GM19238 (cell line): ENCODE results near the gene SUPT7L.
A peak's percentile ranks its signal among the peaks of the same experiment; 100 is the strongest.
"Not testable (repeated sequence)": the region's sequence is repeated elsewhere in the genome, so short reads cannot be mapped to it uniquely, and the experiment has no call there.

Experiments
- DNase-seq: peaks from one replicate; pipeline ENCODE4 v3.0.0; 2011; ENCODE audit warnings: low spot score; ENCODE audit not compliant: insufficient read length

Gene SUPT7L

GRCh38 chr2:27685577-27685976 is 22.2 kb upstream of the SUPT7L start:
- DNase-seq, result no peak

DNA sequence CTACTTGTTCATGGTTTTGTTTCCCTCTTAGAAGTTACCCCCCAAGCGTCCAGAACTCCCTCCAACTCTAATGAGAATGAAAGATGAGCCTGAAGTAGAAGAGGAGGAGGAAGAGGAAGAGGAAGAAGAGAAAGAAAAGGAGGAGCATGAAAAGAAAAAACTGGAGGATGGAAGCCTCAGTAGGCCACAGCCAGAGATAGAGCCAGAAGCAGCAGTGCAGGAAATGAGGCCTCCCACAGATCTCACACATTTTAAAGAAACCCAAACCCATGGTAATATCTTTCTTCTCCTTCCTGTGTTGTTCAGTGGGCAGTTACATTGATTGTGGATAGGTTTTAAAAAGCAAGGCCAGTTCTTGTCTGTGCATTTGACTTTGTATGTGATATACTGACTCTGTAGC is 21.6 kb upstream of the SUPT7L start:
- DNase-seq, result not testable (repeated sequence)

GRCh38 chr2:27683390-27684071 is 20.1 kb upstream of the SUPT7L start:
- peak; percentile 39 for DNase-seq

- DNase-seq, result not testable (repeated sequence)
These were observed 18.9 kb upstream of the SUPT7L start for GRCh38 chr2:27682334-27682771.

DNA sequence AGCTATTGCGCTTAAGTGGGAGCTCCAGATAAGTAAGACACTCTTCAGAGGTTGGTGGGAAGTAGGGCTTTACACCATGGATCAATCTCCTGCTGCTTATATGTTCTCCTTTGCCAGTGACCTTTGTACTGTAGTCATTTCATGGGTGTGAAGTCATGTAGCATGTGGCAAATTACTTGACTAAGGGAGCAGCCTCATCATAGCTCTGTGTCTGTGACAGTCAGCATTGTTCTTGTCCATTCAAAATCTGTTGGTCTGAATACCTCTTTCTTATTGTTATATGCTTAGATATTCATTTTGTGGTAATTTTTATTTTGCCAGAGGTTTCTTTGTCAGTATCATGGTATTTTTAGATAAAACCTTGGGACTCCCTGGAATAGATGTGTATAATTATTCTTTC is 18.4 kb upstream of the SUPT7L start:
- DNase-seq, result no peak

- DNase-seq, result no peak
These were observed 17.2 kb upstream of the SUPT7L start for GRCh38 chr2:27680571-27680970.

DNA sequence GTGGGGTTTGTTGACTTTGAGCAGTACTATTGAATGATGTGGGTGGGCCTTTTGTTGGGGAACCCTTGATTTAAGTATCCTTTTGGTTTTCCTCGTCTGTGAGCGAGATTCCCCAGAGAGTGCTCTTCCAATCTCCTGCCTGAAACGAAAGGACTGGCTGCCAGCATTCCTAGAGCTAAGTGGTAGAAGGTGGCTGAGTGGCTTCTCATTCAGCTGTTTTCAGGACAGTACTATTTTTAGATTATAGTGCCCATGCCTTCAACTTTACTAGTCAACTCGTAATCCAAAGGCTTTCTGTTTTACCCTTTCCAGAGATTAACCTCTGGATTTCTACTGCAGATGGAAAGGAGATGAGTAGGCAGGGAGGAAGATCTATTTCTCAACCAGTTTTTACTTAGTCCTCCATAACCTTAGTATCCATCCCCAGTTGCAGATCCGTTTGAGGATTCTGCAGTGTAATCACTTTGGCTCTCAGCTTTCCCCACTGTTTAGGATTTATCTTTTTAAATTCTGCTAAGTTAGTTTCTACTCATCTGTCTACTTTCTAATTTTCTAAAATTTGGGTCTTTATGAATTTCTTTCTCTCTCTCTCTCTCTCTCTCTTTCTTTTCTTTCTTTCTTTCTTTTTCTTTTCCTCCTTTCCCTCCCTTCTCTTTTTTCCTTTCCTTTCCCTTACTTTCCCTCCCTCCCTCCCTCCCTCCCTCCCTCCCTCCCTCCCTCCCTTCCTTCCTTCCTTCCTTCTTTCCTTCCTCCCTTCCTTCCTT is 9.5 kb upstream of the SUPT7L start:
- no peak for DNase-seq

- DNase-seq, result no peak
These were observed 7.8 kb upstream of the SUPT7L start for GRCh38 chr2:27671235-27671634.

DNA sequence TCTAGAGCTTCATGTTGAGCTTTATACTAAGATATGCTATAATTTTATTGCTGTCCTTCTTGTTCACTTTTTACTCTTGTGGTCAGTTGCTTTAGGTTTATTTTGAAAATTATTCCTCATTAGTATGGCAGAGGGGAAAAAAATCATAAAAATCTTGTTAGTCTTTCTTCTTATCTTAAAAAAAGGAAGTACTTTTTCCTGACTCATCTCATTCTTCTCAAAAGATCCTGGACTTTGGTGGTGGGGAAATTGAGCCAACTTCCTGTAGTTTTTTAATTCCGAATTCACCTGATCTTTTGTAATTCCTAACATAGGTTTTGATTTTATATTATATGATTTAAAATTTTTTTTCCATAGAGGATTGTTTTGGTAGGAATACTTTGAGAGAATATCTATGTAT is 4.0 kb upstream of the SUPT7L start:
- DNase-seq, result no peak

DNA sequence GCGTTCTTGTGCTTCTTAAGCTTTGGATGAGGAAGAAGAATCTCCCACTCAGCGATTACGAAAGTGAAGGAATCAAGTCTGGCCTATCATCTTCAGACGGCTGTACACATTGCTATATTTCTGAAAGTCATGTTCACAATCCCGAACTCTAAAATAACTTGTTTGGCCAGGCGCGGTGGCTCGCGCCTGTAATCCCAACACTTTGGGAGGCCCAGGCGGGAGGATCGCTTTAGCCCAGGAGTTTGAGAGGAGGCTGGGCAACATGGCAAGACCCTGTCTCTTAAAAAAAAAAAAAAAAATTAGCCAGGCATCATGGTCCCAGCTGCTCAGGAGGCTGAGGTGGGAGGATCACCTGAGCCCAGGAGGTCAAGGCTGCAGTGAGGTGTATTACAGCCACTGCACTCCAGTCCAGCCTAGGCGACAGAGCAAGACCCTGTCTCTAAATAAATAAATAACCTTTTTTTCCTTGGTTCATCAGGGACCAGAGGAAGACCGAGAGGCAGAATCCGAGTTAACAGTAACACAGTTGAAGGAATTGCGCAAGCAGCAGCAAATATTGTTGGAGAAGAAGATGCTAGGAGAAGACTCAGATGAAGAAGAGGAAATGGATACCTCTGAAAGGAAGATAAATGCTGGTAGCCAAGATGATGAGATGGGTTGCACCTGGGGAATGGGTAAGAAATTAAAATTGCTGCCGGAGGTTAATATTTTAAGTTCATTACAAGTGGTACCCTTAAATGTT is 1.4 kb upstream of the SUPT7L start:
- DNase-seq, result no peak

DNA sequence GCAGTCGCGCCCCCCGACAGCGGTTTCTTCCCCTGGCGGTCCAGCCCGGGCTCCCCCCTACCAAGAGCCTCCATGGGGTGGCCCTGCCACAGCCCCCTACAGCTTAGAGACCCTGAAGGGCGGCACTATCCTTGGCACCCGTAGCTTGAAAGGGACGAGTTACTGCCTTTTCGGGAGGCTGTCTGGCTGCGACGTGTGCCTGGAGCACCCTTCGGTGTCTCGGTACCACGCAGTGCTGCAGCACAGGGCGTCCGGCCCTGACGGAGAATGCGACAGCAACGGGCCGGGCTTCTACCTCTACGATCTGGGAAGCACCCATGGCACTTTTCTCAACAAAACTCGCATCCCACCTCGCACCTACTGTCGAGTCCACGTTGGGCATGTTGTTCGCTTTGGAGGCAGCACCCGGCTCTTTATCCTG is 750 bp upstream of the SUPT7L start:
- no peak for DNase-seq

GRCh38 chr2:27661371-27661770 is 2.0 kb downstream of the SUPT7L start:
- DNase-seq, result no peak

DNA sequence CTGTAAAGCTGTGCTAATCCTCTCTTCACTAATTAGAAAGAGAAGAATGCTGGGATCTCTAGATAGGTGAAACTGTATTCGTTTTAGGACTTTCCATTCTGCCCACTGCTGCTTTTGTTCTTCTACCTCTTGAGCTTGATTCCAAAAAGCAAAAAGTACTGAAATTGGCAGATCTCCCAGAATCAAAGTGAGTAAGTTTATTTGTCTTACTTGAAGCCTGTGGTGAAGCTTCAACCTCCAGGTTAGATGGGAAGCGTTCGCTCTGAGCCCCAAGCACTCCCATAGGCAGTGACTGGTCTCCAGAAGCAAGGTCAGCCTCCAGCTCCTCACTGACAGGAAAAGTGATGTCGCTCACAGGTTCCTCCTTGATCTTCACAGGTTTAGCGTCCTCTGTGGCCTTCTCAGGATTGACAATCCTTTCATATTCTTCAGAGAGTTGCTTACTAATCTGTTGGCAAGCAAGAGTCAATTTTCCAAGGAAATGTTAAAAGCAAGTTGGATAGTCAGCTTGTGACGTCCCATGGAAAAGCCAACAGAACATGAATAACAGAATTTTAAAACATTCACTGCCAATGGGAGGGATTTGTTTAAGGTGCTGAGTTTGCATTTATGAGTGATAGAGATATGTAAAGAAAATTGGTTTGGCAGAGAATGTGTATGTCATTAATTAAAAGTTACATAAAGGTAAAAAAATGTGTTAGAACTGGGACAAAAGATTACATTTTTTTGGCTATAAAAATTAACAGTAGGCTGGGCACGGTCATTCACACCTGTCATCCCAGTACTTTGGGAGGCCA is 8.1 kb downstream of the SUPT7L start:
- DNase-seq, result no peak

GRCh38 chr2:27653397-27653796 is 10.0 kb downstream of the SUPT7L start:
- DNase-seq, result no peak

GRCh38 chr2:27652790-27653189 is 10.6 kb downstream of the SUPT7L start:
- DNase-seq, result no peak

DNA sequence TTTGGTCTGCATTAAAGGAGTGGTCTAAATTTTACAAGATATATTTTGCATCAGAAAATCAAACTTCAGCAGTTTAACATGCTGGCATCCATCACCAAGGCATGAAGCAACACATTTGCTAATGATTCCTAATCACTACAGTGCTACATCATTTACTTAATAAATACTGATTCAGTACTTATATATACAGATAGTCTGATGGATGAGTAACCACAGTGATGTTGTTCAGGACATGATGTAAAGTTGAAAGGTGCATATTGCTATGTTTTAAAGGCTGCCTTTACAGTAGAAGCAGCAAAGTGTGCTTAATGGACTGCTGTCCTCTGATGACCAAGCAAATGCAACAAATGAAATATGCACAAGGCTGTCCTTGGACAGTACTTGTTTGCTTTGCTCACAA is 11.1 kb downstream of the SUPT7L start:
- no peak for DNase-seq

DNA sequence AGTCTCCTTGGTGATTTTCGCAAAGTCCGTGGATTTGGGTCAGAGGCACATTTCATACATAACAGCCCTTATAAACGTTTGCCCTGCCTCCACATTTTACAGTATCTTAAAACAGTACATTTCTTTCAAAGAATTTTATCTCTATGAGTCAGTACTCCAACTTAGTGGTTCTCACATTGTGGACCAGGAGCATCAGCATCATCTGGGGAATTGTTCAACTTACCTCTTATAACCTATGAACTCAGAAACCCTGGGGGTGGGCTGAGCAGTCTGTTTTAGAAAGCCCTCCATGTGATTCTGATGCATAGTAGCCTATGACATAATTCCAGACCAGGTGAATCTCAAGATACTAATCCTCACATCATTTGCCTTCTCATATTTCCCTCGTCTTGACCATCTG is 12.4 kb downstream of the SUPT7L start:
- no peak for DNase-seq

DNA sequence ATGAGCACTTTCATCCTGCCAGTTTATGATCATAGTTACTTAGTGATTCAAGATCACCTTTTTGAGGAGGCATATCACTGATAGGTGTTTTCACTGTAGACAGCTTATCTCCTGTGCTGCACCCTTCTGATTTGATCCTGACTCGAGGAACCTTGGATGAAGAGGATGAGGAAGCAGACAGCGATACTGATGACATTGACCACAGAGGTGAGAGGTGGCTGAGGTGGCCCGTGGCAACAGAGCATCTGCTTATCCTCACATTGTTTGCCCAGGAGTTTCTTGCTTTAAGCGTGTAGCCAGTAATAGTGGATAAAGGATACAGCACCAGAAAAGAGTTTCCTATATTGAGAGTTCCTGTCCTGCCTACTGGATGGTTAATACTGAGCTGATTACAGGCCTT is 15.7 kb downstream of the SUPT7L start:
- no peak for DNase-seq

GRCh38 chr2:27647289-27647688 is 16.1 kb downstream of the SUPT7L start:
- DNase-seq, result no peak

- DNase-seq, result no peak
These were observed 18.2 kb downstream of the SUPT7L start for GRCh38 chr2:27645197-27645596.

GRCh38 chr2:27640722-27641245 is 22.6 kb downstream of the SUPT7L start:
- DNase-seq, result no peak
